HepG2 (cell line): ENCODE results near the gene CDH23. TPM values are rescaled to one million over a fixed set of nuclear protein-coding genes. Genes with fewer than 3 reads are reported as not detected.

ENCODE experiments used
- BORCS8-MEF2B ChIP-seq: sonication (generic); formaldehyde crosslinking; IDR thresholded peaks from 2 replicates; pipeline ENCODE4 v1.8.0; 2022; ENCODE audit warnings: mild to moderate bottlenecking, missing genetic modification reagents
- IRF2 ChIP-seq: IDR thresholded peaks from 2 replicates; pipeline ENCODE4 v1.6.1; 2018; ENCODE audit warnings: missing genetic modification reagents, missing compliant biosample characterization
- JUN ChIP-seq: sonication (generic); formaldehyde crosslinking; IDR thresholded peaks from 2 replicates; pipeline ENCODE4 v1.4.0; 2020; ENCODE audit warnings: mild to moderate bottlenecking, missing genetic modification reagents
- NFKB2 ChIP-seq: sonication (generic); formaldehyde crosslinking; IDR thresholded peaks from 2 replicates; pipeline ENCODE4 v1.4.0; 2020; ENCODE audit warnings: missing genetic modification reagents, borderline replicate concordance
- NR2F6 ChIP-seq, 2 experiments: IDR thresholded peaks; 2 replicates each; pipeline ENCODE4 v1.6.1; 2016; ENCODE audit warnings: antibody characterized with exemption in 1 of 2, mild to moderate bottlenecking in 1 of 2
- PAF1 ChIP-seq: IDR thresholded peaks from 2 replicates; pipeline ENCODE4 v1.6.1; 2016; ENCODE audit warnings: missing genetic modification reagents, missing compliant biosample characterization
- RARA ChIP-seq: IDR thresholded peaks from 2 replicates; pipeline ENCODE4 v1.6.1; 2016; ENCODE audit warnings: missing genetic modification reagents, missing compliant biosample characterization
- RFXAP ChIP-seq: sonication (generic); formaldehyde crosslinking; IDR thresholded peaks from 2 replicates; pipeline ENCODE4 v1.4.0; 2020; ENCODE audit warnings: missing genetic modification reagents, borderline replicate concordance
- RXRB ChIP-seq: IDR thresholded peaks from 2 replicates; pipeline ENCODE4 v1.6.1; 2016; ENCODE audit warnings: borderline replicate concordance, missing genetic modification reagents, missing compliant biosample characterization
- SOX5 ChIP-seq: IDR thresholded peaks from 2 replicates; pipeline ENCODE4 v1.6.1; 2016; ENCODE audit warnings: borderline replicate concordance
- SPEN ChIP-seq: sonication (generic); formaldehyde crosslinking; IDR thresholded peaks from 2 replicates; pipeline ENCODE4 v1.5.1; 2020; ENCODE audit warnings: low read depth, mild to moderate bottlenecking, missing genetic modification reagents
- YEATS4 ChIP-seq: sonication (generic); formaldehyde crosslinking; IDR thresholded peaks from 2 replicates; pipeline ENCODE4 v1.4.0; 2020; ENCODE audit warnings: missing genetic modification reagents, borderline replicate concordance
- ZMYM3 ChIP-seq: sonication (generic); formaldehyde crosslinking; IDR thresholded peaks from 2 replicates; pipeline ENCODE4 v1.5.1; 2020; ENCODE audit warnings: mild to moderate bottlenecking, missing genetic modification reagents
- ZNF20 ChIP-seq: sonication (generic); formaldehyde crosslinking; IDR thresholded peaks from 2 replicates; pipeline ENCODE4 v1.4.0; 2020; ENCODE audit warnings: mild to moderate bottlenecking, moderate library complexity, missing genetic modification reagents
- ZNF263 ChIP-seq: sonication (generic); formaldehyde crosslinking; IDR thresholded peaks from 2 replicates; pipeline ENCODE4 v1.4.0; 2020; ENCODE audit warnings: missing genetic modification reagents
- ZNF350 ChIP-seq: sonication (generic); formaldehyde crosslinking; IDR thresholded peaks from 2 replicates; pipeline ENCODE4 v1.4.0; 2020; ENCODE audit warnings: mild to moderate bottlenecking, low read depth, missing genetic modification reagents, borderline replicate concordance
- ZNF761 ChIP-seq: sonication (generic); formaldehyde crosslinking; conservative IDR thresholded peaks from 2 replicates; pipeline ENCODE4 v1.4.0; 2020; ENCODE audit warnings: mild to moderate bottlenecking, missing genetic modification reagents
- polyA plus RNA-seq, 8 experiments: library from polyadenylated mRNA; depleted of rRNA in 3 of 8; stranded (reverse) in 7 of 8; unstranded in 1 of 8; fragments of >200 nt; fragmentation: Illumina TruSeq in 4 of 8; extraction: Trizol in 4 of 8; gene quantifications; 2 replicates each; pipeline versions ENCODE4 v1.2.1 to v1.2.3, GENCODE V29; 2011 to 2016; ENCODE audit warnings: low read depth in 4 of 8, missing spikeins in 1 of 8, mixed read lengths in 1 of 8; ENCODE audit not compliant: insufficient read depth in 1 of 8
- total RNA-seq, 5 experiments: library from RNA; depleted of rRNA; stranded (reverse); fragments of >200 nt; fragmentation: Illumina TruSeq; extraction: Trizol; gene quantifications; 2 replicates each; pipeline ENCODE4 v1.2.3, GENCODE V29; 2016; ENCODE audit warnings: low read depth in 1 of 5
- TF ChIP-seq, protein P1 (sequence below): sonication (generic); formaldehyde crosslinking; IDR thresholded peaks from 2 replicates; pipeline ENCODE4 v1.4.0; 2020; ENCODE audit warnings: mild to moderate bottlenecking, missing genetic modification reagents
- TF ChIP-seq, protein P2 (sequence below): IDR thresholded peaks from 2 replicates; pipeline ENCODE4 v1.6.1; 2018; ENCODE audit warnings: missing genetic modification reagents
- TF ChIP-seq, protein P3 (sequence below): IDR thresholded peaks from 2 replicates; pipeline ENCODE4 v1.6.1; 2016; ENCODE audit warnings: low read depth
- TF ChIP-seq, protein P4 (sequence below): sonication (generic); formaldehyde crosslinking; IDR thresholded peaks from 2 replicates; pipeline ENCODE4 v1.4.0; 2020; ENCODE audit warnings: missing genetic modification reagents, mild to moderate bottlenecking, borderline replicate concordance
- TF ChIP-seq, protein P5 (sequence below): IDR thresholded peaks from 2 replicates; pipeline ENCODE4 v1.6.1; 2016; ENCODE audit warnings: mild to moderate bottlenecking, missing biosample characterization, missing genetic modification reagents

Gene CDH23
- total and polyA plus RNA-seq, 2 of the 13 experiments (the other 11 are each of a cell fraction or from before 2014, with no cell fraction given) = 0.13 TPM; not detected in 1

DNA sequence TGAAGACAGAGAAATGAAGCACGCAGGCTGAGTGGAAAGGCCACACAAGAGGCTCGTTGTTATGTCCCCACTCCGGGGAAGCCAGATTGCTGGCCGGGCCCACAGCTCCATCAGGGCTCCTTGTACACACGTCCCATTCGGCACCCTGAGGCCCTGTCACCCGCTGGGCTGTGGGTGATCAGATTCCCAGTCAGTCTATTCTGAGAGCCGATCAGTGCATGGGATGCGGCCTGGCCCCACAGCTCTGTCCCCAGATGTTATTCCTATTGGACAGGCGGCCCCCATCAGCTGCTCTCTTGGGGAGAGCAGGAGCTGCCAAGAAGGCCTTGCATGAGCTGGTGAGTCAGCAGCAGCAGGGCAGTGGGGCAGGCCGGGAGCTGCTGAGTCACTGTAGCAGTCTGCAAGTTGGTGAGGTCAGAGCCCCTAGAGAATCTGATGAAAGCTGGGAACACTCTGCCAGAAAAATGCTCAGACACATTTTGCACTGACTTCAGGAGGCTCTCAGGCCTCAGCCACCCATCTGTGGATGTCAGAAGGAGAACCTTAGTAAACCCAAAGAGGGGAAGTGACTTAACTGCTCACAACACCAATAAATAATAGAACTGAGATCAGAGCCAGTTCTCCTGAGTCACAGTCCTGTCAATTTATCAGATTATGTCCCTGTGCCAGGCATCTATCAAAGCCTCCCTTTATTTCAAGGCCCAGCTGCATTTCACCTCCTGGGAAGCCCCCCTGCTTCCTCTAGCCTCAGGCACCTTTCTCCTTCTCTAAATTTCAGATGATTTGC lies 463.7 kb downstream of the CDH23 start (continued):
- TF ChIP-seq, protein P1, sequence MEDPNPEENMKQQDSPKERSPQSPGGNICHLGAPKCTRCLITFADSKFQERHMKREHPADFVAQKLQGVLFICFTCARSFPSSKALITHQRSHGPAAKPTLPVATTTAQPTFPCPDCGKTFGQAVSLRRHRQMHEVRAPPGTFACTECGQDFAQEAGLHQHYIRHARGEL (CRISPR knock-in tag) = no peak
- TF ChIP-seq, protein P2, sequence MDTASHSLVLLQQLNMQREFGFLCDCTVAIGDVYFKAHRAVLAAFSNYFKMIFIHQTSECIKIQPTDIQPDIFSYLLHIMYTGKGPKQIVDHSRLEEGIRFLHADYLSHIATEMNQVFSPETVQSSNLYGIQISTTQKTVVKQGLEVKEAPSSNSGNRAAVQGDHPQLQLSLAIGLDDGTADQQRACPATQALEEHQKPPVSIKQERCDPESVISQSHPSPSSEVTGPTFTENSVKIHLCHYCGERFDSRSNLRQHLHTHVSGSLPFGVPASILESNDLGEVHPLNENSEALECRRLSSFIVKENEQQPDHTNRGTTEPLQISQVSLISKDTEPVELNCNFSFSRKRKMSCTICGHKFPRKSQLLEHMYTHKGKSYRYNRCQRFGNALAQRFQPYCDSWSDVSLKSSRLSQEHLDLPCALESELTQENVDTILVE (CRISPR knock-in tag) = 0 out of 2 replicates have a peak, but pooled peaks have one; percentile 54
- TF ChIP-seq YEATS4 (CRISPR knock-in tag) (peak; percentile 60), JUN (CRISPR knock-in tag) (0 out of 2 replicates have a peak, but pooled peaks have one; percentile 31), IRF2 (CRISPR knock-in tag) (0 out of 2 replicates have a peak, but pooled peaks have one; percentile 44), BORCS8-MEF2B (CRISPR knock-in tag) (0 out of 2 replicates have a peak, but pooled peaks have one; percentile 56), RARA (peak; percentile 61), NFKB2 (CRISPR knock-in tag) (peak; percentile 48; the same call in 1 of the 2 replicates), RXRB (CRISPR knock-in tag) (peak; percentile 61; the same call in 1 of the 2 replicates), SPEN (CRISPR knock-in tag) (peak; percentile 83), NR2F6 (IDR thresholded peaks at IDR 0.05) (peak; percentile 38; the same call in 1 of the 2 replicates), NR2F6 (CRISPR knock-in tag; IDR thresholded peaks at IDR 0.05) (peak; percentile 40; the same call in 1 of the 2 replicates), PAF1 (CRISPR knock-in tag) (no peak), ZNF20 (CRISPR knock-in tag) (no peak), ZMYM3 (CRISPR knock-in tag) (0 out of 2 replicates have a peak, but pooled peaks have one; percentile 22), ZNF263 (CRISPR knock-in tag) (0 out of 2 replicates have a peak, but pooled peaks have one; percentile 12), RFXAP (CRISPR knock-in tag) (peak; percentile 54; the same call in 1 of the 2 replicates), ZNF350 (peak; percentile 59; the same call in 1 of the 2 replicates), ZNF761 (CRISPR knock-in tag) (0 out of 2 replicates have a peak, but pooled peaks have one; percentile 40), SOX5 (CRISPR knock-in tag) (peak; percentile 43; the same call in 1 of the 2 replicates)
- TF ChIP-seq, protein P3, sequence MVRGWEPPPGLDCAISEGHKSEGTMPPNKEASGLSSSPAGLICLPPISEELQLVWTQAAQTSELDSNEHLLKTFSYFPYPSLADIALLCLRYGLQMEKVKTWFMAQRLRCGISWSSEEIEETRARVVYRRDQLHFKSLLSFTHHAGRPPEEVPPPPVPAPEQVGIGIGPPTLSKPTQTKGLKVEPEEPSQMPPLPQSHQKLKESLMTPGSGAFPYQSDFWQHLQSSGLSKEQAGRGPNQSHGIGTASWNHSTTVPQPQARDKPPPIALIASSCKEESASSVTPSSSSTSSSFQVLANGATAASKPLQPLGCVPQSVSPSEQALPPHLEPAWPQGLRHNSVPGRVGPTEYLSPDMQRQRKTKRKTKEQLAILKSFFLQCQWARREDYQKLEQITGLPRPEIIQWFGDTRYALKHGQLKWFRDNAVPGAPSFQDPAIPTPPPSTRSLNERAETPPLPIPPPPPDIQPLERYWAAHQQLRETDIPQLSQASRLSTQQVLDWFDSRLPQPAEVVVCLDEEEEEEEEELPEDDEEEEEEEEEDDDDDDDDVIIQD (CRISPR knock-in tag) = 0 out of 2 replicates have a peak, but pooled peaks have one; percentile 34
- TF ChIP-seq, protein P4, sequence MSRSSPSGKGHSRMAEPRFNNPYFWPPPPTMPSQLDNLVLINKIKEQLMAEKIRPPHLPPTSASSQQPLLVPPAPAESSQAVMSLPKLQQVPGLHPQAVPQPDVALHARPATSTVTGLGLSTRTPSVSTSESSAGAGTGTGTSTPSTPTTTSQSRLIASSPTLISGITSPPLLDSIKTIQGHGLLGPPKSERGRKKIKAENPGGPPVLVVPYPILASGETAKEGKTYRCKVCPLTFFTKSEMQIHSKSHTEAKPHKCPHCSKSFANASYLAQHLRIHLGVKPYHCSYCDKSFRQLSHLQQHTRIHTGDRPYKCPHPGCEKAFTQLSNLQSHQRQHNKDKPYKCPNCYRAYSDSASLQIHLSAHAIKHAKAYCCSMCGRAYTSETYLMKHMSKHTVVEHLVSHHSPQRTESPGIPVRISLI (CRISPR knock-in tag) = no peak
- TF ChIP-seq, protein P5, sequence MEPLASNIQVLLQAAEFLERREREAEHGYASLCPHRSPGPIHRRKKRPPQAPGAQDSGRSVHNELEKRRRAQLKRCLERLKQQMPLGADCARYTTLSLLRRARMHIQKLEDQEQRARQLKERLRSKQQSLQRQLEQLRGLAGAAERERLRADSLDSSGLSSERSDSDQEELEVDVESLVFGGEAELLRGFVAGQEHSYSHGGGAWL (CRISPR knock-in tag) = peak; percentile 35; the same call in 1 of the 2 replicates
